H54 (cell line): ENCODE results near the gene CNTN4.

Experiments
- DNase-seq: peaks from one replicate; pipeline ENCODE4 v3.0.0; 2011; ENCODE audit warnings: low spot score, mixed read lengths; ENCODE audit not compliant: insufficient read length
- FAIRE-seq: peaks from 3 replicates; lab custom pipeline; 2011; peaks lifted over from hg19 to GRCh38; lab: Jason Lieb, UNC
- POLR2A ChIP-seq: IDR thresholded peaks from 2 replicates; pipeline ENCODE4 v1.6.1; 2011; ENCODE audit warnings: low read depth, mild to moderate bottlenecking, low read length

Gene CNTN4

DNA sequence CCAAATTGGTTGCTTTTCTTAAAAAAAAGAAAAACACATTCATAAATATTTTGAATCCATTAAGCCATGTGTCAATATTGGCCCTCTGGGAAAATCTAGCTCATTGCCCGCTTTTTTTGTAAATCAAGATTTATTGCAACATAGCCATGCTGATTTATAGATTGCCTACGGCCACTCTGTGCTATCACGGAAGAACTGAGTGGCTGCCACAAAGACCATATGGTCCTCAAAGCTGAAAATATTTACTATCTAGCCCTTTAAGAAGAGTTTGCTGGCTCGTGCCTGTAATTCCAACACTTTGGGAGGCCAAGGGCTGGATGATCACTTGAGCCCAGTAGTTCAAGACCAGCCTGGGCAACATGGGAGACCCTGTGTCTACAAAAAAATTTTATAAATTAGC is 965.6 kb downstream of the CNTN4 start:
- no peak for TF ChIP-seq POLR2A
- DNase-seq = no peak
- no peak for FAIRE-seq

DNA sequence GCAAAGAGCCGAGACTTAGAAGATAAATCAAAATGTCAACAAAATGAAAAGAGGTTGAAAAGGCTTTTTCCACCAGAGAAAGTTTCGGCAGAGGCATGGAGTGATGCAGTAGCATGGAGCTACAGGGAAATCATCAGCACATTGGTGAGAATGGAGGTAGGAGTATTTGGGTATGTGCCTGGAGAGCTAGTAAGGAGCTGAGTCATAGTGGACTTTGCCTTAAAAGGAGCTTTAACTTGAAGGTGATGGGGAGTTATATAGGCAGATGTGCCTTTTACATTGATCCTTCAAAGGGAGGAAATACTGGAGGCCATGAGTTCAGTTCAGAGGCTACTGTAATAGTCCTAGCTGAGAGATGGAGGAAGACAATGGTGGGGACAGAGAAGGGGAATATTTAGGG is 967.2 kb downstream of the CNTN4 start:
- FAIRE-seq = no peak
- TF ChIP-seq POLR2A = no peak
- DNase-seq = peak; percentile 6

DNA sequence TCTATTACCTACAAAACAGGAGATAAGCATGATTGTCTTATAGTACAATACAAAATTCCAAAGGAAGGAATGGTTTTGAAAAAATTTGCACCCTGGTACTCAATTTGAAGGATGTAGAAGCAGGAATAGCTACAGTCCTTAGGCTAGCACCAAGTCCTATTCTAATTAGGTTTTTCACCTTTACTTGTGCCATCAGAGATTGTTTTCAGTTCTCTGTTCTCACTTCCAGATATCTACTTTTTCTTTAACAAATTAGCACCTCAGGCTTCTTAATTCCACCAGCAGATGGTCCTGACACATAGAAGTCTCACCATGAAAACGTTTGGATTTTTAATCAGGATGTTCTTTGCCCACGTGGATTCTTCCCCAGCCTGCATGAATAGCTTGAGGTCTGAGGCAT is 967.7 kb downstream of the CNTN4 start:
- DNase-seq = no peak
- no peak for TF ChIP-seq POLR2A

DNA sequence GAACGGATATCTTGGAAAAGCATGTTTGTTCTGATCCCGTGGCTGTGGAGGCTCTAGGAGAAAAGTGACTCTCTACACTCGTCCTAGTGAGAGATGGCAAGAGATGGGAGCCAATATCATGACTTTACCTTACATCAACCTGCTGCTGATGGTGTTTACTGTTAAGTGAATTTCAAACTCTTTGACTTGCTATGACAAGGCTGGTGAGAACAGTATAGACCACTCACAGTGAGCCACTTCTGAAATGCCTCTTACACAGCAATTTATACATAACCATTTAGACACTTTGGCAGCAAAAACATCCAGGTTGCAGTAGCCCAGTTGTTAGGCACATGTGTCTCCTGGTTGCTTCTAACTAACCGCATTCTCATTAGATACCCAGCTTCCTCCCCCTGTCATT is 968.2 kb downstream of the CNTN4 start:
- FAIRE-seq (no peak), DNase-seq (no peak)
- TF ChIP-seq POLR2A = no peak

More for the DNA sequence above, 967.7 kb downstream of the CNTN4 start:
- FAIRE-seq = no peak

DNA sequence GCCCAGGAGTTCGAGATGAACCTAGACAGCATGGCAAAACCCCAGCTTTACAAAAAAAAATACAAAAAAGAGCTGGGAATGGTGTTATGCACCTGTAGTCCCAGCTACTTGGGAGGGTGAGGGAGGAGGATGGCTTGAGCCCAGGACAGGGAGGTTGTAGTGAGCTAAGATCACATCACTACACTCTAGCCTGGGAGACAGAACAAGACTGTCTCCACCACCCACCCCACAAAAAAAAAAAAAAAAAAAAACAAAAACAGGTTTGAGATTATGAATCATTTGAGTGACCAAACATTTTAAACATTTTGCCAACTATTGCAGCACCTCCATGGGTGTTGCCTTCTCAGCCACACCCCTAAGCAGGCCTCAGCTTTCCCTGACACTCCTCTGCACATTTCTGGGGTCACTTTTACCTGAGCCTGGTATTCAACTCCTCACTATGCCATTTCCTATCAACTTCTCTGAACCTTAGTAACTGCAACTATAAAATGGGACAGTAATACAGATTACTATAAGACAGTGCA is 969.8 kb downstream of the CNTN4 start:
- FAIRE-seq = no peak
- DNase-seq = no peak
- no peak for TF ChIP-seq POLR2A

DNA sequence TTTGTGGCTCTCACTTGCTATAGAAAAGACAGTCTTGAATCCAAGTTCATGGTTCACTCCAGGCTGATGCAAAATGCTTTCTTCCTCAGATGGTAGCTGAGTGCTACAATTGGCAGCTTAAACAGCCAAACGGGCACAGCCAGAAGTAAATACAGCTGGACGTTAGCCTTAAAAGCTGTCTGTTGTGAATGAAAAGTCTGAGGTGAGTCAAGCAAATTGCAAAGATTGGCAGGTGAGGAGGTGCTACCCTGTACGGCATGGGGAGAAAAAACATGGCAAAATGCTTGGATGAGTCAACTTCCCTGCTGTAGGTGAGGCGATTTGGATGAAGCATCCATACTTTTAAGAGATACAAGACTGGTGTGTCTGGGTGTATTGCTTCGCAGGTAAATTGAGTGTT is 971.1 kb downstream of the CNTN4 start:
- no peak for FAIRE-seq
- no peak for DNase-seq
- TF ChIP-seq POLR2A = no peak

DNA sequence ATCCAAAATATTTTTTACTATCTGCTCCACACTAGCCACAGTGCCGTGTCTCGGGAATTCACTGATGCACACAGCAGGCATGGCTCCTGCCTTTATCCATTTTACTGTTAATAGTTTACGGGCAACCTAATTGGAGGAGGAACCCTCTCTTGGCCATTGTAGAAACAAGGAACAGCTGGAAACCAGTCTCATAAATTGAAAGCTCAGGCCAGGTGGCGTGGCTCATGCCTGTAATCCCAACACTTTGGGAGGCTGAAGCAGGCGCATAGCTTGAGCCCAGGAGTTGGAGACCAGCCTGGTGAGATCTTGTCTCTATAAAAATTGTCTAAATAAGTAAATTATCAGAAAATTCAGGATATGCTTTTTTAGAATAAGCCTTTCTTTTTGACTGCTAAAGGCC is 972.5 kb downstream of the CNTN4 start:
- DNase-seq (no peak), FAIRE-seq (no peak)
- no peak for TF ChIP-seq POLR2A

DNA sequence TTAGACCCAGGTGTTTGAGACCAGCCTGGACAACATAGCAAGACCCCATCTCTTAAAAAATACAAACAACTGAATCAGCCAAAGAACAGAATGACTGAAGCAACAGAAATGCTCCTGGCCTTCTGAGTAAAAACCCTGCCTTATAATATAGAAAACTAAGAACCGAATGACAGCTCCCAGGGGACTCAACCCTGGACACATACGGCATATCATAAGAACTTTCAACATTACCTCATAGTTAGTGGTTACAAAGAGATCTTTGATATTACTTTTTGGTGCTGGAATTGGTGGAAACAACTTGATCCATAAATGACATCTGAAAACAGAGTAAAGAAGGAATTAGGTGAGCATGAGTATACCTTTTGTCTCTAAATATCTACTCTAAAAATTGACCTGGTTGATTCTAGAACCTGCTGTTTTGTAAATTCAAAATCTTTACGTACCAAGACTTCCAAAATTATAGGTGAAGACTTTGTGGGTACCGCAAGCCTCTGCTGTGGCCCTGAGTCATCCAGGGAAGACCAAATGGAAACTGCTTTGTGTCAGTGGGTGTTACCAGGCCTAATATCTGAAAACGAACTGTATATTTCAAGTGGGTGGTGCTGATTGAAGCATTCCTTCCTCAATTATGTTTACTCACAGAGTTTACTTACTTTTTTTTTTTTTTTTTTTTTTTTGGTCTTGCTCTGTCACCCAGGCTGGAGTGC is 976.0 kb downstream of the CNTN4 start:
- FAIRE-seq (no peak), DNase-seq (no peak)
- no peak for TF ChIP-seq POLR2A

DNA sequence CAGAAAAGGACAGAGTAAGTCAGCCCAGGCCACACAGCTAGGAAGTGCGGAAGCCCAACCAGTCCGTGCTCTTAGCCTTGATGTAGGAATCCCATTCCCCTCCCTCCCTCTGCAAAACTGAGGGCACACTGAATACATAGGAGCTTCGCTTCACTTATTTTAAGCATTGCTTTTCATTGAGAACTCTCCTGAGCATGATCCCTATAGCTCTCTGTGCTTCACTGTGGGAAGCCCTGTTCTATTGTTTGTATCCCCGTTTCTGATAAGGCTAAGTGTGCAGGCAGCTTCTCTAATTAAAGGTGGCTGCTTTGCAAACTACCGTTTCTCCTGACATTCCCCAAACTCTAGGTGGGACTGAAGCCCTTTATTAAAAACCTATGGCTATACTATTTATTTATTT is 981.6 kb downstream of the CNTN4 start:
- DNase-seq (no peak), FAIRE-seq (no peak)
- TF ChIP-seq POLR2A = no peak

DNA sequence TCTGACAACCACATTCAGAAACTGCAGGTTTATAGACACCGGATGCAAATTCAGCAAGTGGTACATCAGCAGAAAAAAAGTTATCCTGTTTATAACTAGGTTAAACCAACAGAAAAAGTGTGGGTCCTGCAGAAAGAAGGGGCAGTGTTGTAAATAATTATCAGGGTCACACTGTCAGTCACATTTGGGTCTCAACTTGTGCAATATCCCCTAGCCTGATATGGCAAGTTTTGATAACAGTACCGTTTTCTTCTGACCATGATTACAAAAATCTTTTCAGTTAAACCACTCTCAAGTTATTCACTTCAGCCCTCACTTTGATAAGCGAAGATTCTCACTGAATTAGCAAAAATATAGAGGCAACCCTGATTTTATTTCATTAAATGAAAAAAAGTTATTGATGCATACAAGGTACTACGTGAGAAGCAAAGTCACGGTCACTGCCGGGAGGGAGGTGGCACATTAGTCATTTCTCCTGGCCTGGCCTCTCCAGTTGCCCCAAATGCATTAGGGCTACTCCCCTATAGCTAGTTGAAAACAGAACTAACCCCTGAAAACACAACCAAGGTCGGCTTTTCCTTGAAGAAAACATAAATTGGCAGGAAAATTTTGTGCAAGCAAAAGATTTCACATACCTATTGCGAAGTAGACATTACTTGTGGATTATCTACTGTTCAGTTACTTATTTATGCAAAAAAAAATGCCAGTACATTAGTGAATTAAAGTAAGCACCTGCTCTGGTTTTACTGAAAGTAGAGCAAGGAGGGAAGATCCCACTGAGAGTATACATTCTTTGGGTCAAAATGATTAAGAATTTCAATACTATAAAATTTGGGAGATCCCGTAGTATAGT is 982.9 kb downstream of the CNTN4 start:
- FAIRE-seq (no peak), DNase-seq (no peak)
- TF ChIP-seq POLR2A = no peak

DNA sequence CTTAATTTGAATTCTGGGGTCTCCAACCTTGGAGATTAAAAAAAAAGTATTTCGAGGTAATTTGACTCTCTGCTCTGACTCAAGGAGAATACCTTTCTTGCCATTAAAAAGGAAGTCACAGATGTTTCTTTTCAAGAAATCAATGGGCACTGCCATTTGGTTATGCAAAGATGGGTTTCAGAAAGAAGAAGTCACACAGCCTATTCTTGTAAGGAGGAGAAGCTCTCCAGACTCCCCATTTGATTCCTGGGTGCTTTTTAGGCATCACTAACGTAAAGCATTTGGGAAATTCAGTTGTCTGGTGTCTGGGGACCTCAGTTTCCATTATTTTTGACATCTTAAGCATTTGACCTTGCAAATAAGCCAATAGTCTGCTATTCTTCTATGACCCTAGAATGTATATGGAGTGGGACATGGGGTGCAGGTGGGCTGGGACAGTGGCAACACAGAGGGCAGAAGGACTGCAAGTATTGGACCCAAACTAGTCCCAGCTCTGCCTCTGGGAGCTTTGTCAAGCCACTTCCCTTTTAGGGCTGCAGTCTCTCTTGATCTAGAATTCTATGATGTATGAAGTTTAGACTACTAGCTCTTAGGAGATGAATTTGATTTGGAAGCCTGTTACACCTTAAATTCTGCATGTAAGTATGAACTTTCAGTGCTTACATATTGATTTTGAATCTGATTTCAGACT is 983.7 kb downstream of the CNTN4 start:
- DNase-seq (no peak), FAIRE-seq (no peak)
- no peak for TF ChIP-seq POLR2A

DNA sequence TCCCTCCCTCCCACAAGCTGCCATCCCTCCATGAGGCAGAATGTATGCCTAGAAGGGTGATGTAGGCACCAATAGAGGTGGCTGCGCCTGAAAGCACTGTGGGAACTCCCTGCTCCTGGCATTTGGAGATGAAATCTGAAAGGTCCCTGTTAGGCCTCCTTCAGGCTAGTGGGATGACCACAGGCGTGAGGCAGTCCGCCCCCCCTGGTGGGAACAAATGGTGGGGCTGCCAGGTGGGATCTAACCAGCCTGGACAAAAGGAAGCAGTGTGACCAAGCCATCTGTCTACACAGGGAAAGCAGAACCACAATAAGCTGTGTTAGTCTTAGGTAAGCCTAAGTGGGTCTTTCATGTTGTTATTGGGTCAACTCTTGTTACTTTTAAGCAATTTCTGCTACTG is 986.2 kb downstream of the CNTN4 start:
- DNase-seq (no peak), FAIRE-seq (no peak)
- TF ChIP-seq POLR2A = no peak

DNA sequence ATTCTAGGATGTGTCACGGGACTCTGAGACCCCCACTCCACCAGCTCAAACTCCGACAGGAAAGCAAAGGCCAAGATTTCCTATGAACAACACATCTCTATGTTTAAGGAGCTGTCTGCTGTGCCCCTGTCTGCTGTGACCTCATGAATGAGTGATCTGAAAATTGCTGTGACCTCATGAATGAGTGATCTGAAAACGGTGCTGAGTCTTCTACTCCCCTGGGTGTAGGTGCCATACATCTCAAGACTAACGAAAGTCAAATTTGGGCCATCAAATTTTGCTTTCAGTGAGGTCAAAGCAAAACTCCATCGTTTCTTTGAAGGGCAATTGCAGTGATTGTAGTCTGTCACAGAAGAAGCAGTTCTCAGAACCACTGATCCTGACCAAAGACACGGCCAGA is 987.1 kb downstream of the CNTN4 start:
- FAIRE-seq (no peak), DNase-seq (no peak)
- no peak for TF ChIP-seq POLR2A

DNA sequence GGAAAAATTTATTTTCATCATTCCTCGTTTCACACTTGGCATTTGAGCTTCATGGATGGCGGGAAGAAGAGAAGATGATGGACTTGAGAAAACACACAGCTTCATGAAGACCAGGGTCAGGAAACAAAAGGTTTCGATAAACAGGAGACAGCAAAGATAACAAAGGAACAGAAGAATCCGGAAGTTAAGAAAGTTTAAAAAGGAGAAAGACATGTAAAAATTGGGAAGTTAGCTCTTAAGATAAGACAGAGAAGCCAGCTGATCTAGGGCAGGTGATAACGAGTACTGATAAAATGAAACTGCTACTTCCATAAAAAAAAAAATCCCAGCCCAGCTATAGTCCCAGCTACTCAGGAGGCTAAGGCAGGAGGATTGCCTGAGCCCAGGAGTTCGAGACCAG is 987.6 kb downstream of the CNTN4 start:
- DNase-seq (no peak), FAIRE-seq (no peak)
- no peak for TF ChIP-seq POLR2A

DNA sequence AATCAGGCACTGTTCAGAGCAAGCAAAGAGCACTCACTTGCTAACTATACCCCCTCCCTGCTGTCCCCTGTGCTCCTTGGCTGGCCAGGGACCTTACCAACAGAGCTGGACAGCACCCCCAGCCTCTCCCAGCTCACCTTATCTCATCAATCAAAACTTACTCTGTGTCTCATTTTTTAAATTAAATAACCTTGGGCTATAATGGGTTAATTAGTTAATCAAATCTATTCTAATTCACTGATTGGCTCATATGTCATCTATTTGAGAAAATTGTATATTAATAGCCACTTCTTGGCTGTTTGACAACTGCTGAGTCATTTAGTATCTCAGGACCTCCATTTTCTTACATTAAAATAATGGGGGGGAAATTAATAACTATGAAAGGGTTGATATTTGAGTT is 988.6 kb downstream of the CNTN4 start:
- TF ChIP-seq POLR2A = no peak
- FAIRE-seq (no peak), DNase-seq (no peak)
